Measurements from ENCODE around the gene SUSD1.
A peak's percentile ranks its signal among the peaks of the same experiment; 100 is the strongest.
"Not testable (repeated sequence)": the region's sequence is repeated elsewhere in the genome, so short reads cannot be mapped to it uniquely, and the experiment has no call there.

The SUSD1 gene

GRCh38 chr9:112174965-112175795, at the start of gene SUSD1:
Gene SUSD1, minus strand, starts transcription at chr9:112175297. Its CDS starts 62 bp downstream, at chr9:112175235.
- DNase-seq = no peak

DNA sequence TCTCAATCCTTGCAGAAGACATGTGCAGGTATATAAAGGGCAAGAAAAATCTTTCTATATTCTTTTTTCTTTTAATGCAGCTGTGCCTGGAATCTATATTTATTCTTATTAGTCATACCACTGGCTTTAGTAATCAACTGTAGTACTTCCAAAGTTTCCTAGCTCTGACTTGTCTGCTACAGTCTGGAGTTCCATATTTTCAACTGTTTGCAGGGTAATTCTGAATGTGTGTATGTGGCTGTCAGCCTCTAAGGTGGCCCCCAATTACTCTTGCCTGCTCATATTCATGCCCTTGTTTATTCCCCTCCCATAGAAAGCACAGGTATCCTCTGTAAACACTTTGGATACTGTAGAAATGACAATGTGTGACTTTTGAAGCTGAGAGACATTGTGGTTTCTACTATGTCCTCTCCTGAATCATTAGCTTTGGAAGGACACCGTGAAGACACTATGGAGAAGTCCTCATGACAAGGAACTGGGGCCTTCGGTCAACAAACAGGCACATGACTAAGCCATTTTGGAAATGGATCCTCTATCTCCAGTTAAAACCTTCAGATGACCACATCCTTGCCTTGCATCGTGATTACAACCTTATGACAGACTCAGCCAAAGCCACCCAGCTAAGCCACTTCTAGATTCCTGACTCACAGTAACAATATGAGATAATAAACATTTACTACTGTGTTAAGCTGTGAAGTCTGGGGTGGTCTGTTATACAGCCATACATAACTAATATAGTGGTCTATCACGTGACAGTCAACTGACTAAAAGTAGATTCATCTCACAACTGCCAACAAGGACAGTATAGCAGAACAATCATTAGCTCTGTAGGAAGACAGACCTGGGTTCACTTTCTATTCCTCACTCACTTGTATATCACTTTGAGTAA, 49.5 kb upstream of the SUSD1 start:
- DNase-seq = no peak

- no peak for DNase-seq
Measured at GRCh38 chr9:112218908-112219307, 43.8 kb upstream of the SUSD1 start.

DNA sequence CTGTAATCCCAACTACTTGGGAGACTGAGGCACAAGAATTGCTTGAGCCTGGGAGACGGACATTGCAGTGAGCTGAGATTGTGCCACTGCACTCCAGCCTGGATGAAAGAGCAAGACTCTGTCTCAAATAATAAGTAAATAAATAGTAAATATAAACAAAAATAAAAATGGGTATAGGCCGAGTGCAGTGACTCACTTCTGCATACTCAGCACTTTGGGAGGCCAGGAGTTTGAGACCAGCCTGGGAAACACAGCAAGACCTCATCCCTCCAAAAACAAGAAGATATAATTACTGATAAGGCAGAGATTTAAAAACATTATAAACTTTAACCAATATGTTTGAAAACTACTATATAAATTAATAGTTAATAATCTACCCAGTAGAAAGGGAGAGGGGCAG, 37.8 kb upstream of the SUSD1 start:
- DNase-seq = no peak

- no peak for DNase-seq
Measured at GRCh38 chr9:112207451-112207850, 32.4 kb upstream of the SUSD1 start.

GRCh38 chr9:112203536-112203935, 28.4 kb upstream of the SUSD1 start:
- DNase-seq = no peak

- no peak for DNase-seq
Measured at GRCh38 chr9:112200711-112201110, 25.6 kb upstream of the SUSD1 start.

DNA sequence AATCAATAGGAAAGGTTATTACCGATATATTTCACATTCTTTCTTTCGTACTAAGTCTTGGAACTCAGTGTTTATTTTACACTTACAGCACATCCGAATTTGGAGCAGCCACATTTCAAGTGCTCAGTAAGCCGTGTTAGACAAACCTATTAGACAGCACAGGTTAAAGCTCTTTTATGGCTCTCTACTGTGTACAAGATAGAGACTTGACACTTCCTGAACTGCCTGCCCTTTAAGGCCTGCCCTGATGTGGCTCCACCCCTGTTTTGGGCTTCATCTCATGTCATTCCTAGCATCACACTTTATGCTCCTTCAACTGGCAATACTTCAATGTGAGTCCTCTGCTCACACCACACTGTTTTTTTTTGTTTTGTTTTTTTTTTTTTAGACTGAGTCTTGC, 23.5 kb upstream of the SUSD1 start:
- DNase-seq = no peak

DNA sequence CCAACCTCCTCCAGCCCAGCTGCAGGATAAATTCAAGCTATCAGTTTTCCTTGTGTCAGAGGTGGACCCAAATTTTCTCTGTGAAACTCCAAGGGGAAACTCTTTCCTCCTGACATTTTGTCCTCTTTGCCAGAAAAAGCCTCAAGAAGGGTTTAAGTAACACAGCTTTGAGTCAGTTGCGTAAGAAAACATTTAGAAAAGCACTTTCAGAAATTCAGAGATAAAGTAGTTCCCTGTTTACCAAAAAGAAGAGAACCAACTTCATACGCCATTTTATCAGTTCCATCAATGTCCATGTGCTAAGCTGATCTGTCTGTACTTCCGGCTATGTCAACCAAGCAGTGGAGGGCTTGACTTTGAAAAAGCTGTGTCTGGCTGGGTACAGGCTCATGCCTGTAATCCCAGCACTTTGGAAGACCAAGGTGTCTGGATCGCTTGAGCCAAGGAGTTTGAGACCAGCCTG, 19.9 kb upstream of the SUSD1 start:
- DNase-seq = no peak

- no peak for DNase-seq
Measured at GRCh38 chr9:112193572-112194288, 18.6 kb upstream of the SUSD1 start.

DNA sequence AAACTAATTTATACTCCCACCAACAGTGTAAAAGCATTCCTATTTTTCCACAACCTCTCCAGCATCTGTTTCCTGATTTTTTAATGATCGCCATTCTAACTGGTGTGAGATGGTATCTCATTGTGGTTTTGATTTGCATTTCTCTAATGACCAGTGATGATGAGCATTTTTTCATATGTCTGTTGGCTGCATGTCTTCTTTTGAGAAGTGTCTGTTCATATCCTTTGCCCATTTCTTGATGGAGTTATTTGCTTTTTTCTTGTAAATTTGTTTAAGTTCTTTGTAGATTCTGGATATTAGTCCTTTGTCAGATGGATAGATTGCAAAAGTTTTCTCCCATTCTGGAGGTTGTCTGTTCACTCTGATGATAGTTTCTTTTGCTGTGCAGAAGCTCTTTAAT, 15.2 kb upstream of the SUSD1 start:
- DNase-seq = not testable (repeated sequence)

DNA sequence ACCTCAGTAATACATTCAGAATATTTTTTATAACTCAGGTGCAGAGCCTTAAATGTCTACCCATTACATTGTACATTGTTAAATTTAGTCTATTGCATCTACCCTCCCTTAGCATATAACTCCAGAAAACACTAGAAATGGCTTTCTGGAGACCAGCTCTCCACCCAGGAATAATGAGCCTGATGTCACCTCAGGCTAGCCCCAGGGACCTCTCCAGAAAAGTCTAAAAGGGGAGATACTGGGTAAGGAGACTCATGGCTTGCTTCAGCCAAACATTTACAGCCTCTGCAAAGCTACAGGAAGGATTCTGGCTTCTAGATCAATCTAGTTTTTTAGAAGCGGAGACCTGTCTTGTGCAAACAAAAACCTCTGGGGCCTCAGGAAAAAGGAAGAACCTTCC, 13.8 kb upstream of the SUSD1 start:
- no peak for DNase-seq

- no peak for DNase-seq
Measured at GRCh38 chr9:112187404-112187803, 12.3 kb upstream of the SUSD1 start.

GRCh38 chr9:112186695-112187094, 11.6 kb upstream of the SUSD1 start:
- no peak for DNase-seq

- DNase-seq = no peak
Measured at GRCh38 chr9:112184946-112185345, 9.8 kb upstream of the SUSD1 start.

GRCh38 chr9:112184221-112184620, 9.1 kb upstream of the SUSD1 start:
- no peak for DNase-seq

DNA sequence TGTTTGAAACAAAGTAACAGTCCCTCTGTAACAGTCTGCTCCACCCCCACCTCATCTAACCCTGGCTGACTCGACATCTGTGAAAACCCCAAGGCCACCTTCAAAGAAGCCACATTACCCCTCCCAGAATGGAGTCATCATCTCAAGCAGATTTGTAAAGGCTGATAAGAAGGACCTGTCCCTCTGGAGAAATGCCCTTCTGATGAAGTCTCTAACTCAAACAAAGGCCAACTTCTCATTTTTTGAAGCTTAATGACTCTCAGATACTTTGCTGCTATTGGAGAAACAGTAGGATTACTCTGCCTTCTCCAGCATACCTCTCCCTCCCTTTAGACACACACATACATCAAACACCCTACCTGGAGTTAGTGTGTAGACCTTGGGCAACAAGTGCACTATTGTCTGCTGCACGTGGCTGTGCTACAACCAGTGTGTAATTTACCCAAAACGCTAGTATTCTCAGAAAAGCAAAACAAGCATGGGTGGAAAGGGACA, 5.3 kb upstream of the SUSD1 start:
- peak; percentile 56 for DNase-seq

DNA sequence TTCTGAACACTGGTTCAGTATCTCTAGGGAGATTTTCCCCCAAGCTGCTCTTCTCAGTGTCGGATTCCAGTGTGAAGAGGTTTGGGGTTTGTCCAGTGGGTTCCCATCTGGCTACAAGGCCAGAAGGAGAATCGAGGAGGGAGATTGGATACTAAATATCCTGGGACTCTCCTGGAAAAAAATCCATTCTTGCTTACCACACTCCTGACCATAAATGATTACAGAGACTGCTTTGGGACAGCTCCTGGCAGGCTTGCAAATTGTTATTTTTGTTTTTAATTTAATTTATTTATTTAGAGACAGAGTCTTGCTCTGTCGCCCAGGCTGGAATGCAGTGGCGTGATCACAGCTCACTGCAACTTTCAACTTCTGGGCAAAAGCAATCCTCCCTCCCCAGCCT, 4.7 kb upstream of the SUSD1 start:
- DNase-seq = no peak

- DNase-seq = no peak
Measured at GRCh38 chr9:112176524-112176923, 1.4 kb upstream of the SUSD1 start.

DNA sequence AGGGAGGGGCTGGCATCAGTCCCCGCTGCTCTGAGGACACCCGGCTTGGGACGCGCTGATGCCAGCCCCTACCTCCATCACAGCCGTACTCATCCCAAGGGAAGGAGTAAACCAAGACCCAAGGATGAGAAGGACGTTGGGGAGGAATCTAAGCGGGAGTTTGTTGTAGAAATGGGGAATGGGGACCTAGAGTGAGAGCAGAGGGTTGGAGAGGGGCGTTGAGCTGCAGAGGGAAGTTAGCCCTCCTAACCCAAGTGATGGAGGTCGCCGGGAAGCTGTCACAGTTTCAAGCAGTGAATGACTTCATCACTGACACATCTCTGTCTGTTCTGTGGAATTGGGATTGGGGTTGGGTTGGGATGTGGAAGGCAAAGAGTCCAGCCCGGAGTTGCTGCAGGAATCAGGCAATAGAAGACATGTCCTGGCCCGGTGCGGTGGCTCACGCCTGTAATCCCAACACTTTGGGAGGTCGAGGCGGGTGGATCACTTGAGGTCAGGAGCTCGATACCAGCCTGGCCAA, 759 bp upstream of the SUSD1 start:
- DNase-seq = no peak

GRCh38 chr9:112174222-112174964, 704 bp downstream of the SUSD1 start:
- peak; percentile 74 for DNase-seq
